Activated effector memory CD4-positive, alpha-beta T cell treated with anti-CD3 and anti-CD28 coated beads, Interleukin-2, amount 50 U/mL, for 16 hours (primary cell): Measurements from ENCODE around the gene HERC3.

Experiments
- DNase-seq: peaks from one replicate; pipeline ENCODE4 v3.0.0-alpha.2; 2020

Gene HERC3

GRCh38 chr4:88747351-88747750, 155.1 kb downstream of the HERC3 start:
- no peak for DNase-seq

- DNase-seq = no peak
Observed at GRCh38 chr4:88750369-88750768, 158.1 kb downstream of the HERC3 start.

GRCh38 chr4:88751258-88752075, 159.2 kb downstream of the HERC3 start:
- DNase-seq = no peak

GRCh38 chr4:88752076-88752463, 159.8 kb downstream of the HERC3 start:
- no peak for DNase-seq

- no peak for DNase-seq
Observed at GRCh38 chr4:88752754-88753153, 160.5 kb downstream of the HERC3 start.

- no peak for DNase-seq
Observed at GRCh38 chr4:88753658-88754571, 161.6 kb downstream of the HERC3 start.

- no peak for DNase-seq
Observed at GRCh38 chr4:88754796-88755195, 162.5 kb downstream of the HERC3 start.

- no peak for DNase-seq
Observed at GRCh38 chr4:88755454-88755853, 163.2 kb downstream of the HERC3 start.

GRCh38 chr4:88756149-88756548, 163.9 kb downstream of the HERC3 start:
- DNase-seq = no peak

GRCh38 chr4:88757067-88757466, 164.8 kb downstream of the HERC3 start:
- no peak for DNase-seq

- DNase-seq = no peak
Observed at GRCh38 chr4:88757776-88758175, 165.5 kb downstream of the HERC3 start.
